NCI-H187 (cell line): ENCODE measurements around the gene COL1A1.

Experiments used
- DNase-seq, 2 experiments: peaks; one replicate each; lab custom pipeline; 2025; lab: John Stamatoyannopoulos, UW

The COL1A1 gene

GRCh38 chr17:50171371-50172071 lies 29.9 kb downstream of the COL1A1 start:
- no peak for DNase-seq

DNA sequence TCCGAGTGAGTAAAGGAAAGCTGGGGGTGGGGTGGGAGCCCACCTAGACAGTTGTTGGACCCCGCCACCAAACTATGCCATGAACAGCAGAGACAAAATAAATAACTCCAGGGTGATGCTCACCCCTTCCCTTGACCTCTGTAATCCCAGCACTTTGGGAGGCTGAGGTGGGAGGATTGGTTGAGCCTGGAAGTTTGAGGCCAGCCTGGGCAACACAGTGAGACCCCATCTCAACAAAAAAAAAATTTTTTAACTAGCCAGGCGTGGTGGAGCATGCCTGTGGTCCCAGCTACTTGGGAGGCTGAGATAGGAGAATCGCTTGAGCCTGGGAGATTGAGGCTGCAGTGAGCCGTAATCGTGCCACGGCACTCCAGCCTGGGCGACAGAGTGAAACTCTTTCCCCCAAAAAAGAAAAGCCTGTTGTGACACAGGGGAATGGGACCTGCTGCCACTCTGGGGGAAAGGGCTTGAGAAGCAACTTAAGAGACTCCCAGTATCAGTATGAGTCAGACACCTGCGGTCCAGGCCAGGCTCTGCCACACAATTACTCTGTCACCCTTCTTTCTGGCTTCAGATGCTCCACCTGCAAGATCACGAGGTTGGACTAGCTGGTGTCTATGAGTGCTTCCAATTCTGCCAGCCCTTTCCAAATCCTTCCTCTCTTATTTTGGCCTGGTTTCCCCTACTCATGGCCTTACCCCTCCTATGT lies 30.6 kb downstream of the COL1A1 start:
- no peak for DNase-seq

- DNase-seq = no peak
Measured at GRCh38 chr17:50169881-50170459, 31.5 kb downstream of the COL1A1 start.

- DNase-seq = no peak
Measured at GRCh38 chr17:50169121-50169764, 32.2 kb downstream of the COL1A1 start.

GRCh38 chr17:50168319-50168718 lies 33.1 kb downstream of the COL1A1 start:
- DNase-seq = no peak

GRCh38 chr17:50167371-50167770 lies 34.1 kb downstream of the COL1A1 start:
- DNase-seq = no peak

DNA sequence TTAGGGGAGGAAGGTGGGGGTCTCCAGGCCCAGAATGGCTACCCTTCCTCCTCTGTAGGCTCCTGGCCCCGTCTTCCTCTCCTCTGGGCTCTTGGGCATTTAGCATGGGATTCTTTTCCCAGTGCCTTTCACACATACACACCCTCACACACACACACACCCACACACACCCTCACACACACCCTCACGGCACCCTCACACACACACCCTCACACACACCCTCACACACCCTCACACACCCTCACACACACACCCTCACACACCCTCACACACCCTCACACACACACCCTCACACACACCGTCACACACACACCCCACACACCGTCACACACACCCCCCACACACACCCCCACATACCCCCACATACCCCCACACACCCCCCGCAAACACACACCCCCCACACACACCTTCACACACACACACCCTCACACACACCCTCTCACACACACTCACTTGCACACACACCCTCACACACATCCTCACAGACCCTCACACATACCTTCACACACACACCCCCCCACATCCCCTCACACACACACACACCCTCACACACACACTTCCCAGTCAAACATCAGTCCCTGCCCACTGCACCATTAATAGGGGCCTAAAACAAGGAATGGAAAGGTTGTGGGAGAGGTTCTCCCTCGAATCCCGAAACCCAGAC lies 34.8 kb downstream of the COL1A1 start:
- no peak for DNase-seq

DNA sequence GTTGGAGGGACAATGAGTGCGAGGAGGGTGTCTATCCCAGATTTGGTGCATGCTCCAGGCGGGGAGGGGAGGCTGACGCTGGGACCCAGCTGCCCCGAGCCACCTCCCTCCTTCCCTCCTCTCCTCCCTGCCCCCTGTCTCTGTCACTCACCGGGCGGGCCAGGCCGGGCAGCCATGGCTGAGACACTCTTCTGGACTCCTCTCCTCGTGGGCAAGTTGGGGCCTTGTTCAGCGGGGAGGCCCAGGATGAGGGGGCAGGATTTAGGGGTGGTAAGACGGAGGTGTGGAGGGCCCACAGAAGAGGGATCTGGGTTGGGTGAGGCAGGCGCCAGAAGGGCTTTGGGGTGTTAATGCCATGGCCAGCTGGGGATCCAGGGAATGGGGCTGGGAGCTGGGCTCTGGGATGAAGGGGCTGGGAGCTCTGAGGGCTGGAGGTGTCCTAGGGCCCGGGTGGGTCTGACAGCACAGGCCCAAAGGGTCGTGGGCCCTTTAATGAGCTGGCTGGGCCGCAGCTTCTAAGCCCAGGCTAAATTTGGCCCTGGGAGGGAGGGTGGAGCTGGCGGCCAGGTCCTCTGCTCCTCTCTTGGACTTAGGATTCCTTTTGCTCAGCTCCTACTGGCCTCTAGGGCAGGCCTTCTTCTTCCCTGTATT lies 35.4 kb downstream of the COL1A1 start, which contains the start of gene SGCA:
TSS of gene SGCA (plus strand) at position 139 of the 651 bp plus-strand sequence. CDS start at position 175, 36 bp downstream.
- no peak for DNase-seq

- DNase-seq = no peak
Measured at GRCh38 chr17:50165466-50165865, 36.0 kb downstream of the COL1A1 start.

DNA sequence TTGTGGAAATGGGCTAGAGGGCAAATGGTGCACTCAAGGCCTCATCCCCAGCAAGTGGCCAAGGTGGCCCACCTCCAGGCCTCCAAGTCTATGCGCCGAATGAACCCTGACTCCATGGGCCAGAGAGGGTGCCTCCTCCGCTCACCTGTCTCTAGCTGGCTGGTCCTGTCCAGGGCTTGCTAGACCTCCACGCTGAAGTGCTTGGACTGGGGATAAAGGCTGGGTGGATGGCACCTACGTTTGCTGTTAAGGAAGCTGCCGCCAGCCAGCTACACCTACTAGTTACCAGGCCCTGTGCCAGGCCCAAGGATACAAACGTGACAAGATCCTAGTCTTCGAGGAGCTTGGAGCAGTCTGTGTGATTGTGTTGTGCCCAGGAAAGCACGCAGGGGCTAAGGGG lies 36.4 kb downstream of the COL1A1 start:
- no peak for DNase-seq

DNA sequence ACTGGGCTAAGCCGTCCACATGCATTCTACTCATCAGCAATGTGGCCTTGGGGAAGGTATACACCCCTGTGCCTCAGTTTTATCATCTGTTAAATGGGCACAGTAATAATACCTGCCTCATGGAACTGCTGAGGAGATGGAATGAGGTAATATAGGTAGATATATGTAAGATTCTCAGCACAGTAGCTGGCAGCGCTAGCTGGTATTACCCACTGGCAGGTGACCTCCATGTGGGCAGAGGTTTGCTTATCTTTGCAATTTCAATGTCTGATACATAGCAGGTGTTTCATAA lies 36.8 kb downstream of the COL1A1 start:
- no peak for DNase-seq

DNA sequence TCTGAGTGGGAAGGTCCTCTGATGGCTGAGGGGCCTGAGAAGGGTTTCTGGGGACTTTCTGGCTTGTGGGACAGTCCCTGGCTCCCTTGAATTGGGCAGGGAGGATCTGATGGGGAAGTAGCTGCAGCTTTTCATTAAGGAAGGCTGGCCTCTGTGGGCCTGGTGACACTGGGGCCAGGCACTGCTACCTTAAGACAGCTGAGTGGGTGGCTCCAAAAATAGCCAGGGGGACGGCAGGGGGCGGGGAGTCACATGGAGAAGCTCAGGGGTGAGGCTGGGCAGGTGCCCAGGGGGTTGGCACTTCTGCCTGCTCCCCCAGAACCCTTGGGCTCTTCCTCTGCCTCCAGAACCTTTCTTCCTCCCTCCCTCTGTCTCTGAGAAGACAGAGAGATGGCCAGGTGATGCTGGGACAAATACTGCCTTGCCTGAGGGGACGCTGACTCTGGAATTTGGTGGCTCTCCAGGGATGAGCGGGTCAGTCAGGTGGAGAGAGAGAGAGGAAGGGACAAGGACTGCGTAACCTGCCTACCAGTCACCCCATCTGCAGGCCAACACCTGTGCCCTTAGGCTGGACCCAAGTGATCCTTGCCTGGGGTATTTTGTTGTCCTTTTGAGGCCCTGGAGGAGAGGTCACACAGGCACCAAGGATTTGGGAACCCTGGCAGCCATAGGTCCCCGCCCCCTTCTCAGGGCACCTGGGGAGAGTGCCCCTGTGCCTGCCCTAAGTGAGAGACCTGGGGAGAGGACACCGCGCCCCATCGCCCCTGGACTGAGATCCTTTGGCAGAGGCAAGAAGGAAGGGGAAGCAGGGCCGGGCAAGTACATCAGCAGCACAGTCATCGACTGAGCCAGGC lies 37.4 kb downstream of the COL1A1 start:
- no peak for DNase-seq

- DNase-seq = no peak
Measured at GRCh38 chr17:50162466-50163254, 38.8 kb downstream of the COL1A1 start.

GRCh38 chr17:50161911-50162288 lies 39.5 kb downstream of the COL1A1 start:
- no peak for DNase-seq

DNA sequence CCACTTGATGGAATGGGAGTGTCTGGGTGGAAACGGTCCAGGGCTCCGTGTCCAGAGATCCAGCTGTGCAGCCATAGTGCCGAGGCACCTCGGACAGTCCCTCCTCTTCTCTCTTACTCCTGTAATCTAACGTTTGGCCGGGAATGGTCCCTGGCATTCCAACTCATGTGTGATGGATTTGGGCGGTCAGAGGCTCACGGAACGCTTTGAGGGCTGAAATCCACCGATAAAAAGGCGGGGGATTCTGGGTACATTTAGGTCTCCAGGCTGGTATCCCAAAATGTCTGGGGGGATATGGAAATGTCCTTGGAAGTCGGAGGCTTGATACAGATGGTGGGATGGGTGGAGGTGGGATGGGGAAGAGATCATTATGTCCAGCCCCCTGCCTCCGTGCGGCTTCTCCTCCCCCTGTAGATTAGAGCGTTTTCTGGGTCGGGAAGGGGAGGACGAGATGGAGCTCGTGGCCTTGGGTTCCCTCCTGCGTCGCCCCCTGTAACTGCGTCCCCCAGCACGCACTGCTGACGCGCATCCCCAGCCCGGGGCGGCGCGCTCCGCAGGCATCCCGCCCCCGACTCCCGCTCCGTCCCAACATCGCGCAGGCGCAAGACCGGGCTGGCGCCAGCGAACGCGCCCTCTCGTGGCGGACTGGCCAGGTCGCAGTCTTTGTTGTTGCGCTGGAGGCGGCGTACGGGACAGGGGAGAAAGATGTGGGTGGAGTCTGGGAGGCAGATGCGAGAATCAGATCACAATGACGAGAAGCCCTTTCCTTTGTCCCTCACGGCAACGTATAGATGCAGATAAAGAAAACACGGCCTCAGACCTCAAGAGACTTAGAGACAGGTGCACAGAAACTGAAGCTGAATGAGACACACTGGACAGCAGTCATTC lies 40.2 kb downstream of the COL1A1 start:
- peak; percentile 68 to 78 for DNase-seq

DNA sequence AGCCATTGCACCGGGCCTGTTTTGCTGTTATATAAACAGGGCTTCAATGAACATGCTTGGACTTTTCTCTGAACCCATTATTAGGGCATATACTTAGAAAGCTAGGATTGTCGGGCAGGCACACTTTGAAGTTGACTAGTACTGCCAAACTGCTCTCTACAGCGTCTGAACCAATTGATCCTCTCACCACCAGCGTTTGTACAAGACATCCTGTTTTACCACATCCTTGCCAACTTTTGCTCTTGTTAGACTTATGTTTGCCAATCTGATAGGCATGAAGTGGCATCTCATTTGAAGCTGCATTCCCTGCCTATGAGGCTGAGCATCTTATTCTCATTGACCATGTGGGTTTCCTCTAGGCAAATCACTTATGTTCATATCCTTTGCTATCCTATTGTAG lies 43.5 kb downstream of the COL1A1 start:
- no peak for DNase-seq

DNA sequence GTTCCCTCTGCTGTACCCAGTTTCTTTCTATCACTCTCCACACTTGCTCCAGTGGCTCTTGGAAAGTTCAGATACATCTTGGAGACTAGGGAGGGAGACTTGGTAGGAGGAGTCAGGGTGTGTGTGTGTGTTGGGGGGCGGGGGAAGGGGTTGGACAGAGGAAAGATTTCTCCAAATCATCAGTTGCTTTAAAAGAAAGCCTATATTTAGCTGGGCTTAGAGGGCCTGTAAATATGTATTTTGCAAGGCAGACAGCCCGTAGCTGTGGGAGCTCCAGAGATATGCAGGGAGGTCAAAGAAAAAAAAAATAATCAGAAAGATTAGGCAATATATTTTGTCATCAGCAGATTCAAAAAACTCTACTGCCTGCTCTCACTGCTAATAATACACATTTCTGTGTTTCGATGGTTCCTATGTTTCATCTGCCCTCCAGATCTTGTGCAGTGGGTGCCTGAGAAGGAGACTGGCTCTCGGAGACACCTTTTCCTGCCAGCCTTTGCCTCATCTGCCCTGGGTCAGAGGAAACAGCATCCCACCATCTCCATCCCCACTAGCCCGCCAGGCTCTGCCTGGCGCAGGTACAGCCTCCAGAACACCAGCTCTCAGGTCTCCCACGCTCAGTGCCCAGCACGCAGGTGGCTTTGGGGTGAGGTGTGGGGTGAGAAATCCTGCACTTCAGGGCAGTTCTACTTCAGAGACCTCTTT lies 46.2 kb downstream of the COL1A1 start:
- no peak for DNase-seq

DNA sequence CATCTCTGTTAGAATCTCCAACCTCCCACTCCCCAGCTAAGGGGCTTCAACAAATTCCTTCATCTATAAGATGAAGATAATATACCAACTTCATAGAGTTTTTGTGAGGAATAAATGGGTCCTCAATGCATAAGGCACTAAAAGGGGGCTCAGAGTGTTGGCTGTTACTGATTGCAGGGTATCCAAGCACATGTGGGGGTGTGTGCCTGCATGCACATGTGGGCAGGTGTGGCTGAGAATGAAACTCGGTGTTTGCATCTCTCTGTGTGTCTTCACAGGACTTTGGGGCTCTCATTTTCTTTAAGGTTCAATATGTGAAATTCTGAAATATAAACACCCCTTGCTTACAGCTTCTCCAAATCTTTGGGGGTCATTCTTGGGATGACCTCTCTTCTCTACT lies 46.8 kb downstream of the COL1A1 start:
- no peak for DNase-seq
